Measurements from ENCODE around the gene ADGRV1.

ADGRV1 gene

GRCh38 chr5:91132550-91132949 lies 574.0 kb downstream of the ADGRV1 start:
- ATAC-seq (ENCODE audit: low read depth), result no peak
- no peaks in the 10 kb centered on the region for H3K27me3 ChIP-seq (ENCODE audit: insufficient read depth, poor library complexity, severe bottlenecking)
- no peaks in the 10 kb centered on the region for H3K36me3 ChIP-seq (ENCODE audit: low read depth)
- H3K27ac ChIP-seq (ENCODE audit: poor library complexity, severe bottlenecking), result no peak overlapping the region
- no peak for TF ChIP-seq CTCF (IDR thresholded peaks at IDR 0.05; ENCODE audit: poor library complexity, severe bottlenecking)
- peaks cover 25% of the 10 kb centered on the region for H3K4me1 ChIP-seq (ENCODE audit: insufficient read depth, poor library complexity, severe bottlenecking)
- no peak for DNase-seq (ENCODE audit: low spot score)
- H3K9me3 ChIP-seq (ENCODE audit: severe bottlenecking), result no peaks in the 10 kb centered on the region
- no peak overlapping the region for H3K4me3 ChIP-seq (ENCODE audit: severe bottlenecking)

- no peak for DNase-seq (ENCODE audit: low spot score)
- H3K9me3 ChIP-seq (ENCODE audit: severe bottlenecking), result no peaks in the 10 kb centered on the region
- H3K27me3 ChIP-seq (ENCODE audit: insufficient read depth, poor library complexity, severe bottlenecking), result no peaks in the 10 kb centered on the region
- H3K27ac ChIP-seq (ENCODE audit: poor library complexity, severe bottlenecking), result no peak overlapping the region
- H3K36me3 ChIP-seq (ENCODE audit: low read depth), result no peaks in the 10 kb centered on the region
- no peak for TF ChIP-seq CTCF (IDR thresholded peaks at IDR 0.05; ENCODE audit: poor library complexity, severe bottlenecking)
- no peak for ATAC-seq (ENCODE audit: low read depth)
- H3K4me3 ChIP-seq (ENCODE audit: severe bottlenecking), result no peak overlapping the region
- H3K4me1 ChIP-seq (ENCODE audit: insufficient read depth, poor library complexity, severe bottlenecking), result peaks cover 29% of the 10 kb centered on the region
These were observed 574.6 kb downstream of the ADGRV1 start for GRCh38 chr5:91133183-91133582.

GRCh38 chr5:91135475-91136248 lies 577.1 kb downstream of the ADGRV1 start:
- DNase-seq (ENCODE audit: low spot score), result no peak

GRCh38 chr5:91136271-91136670 lies 577.7 kb downstream of the ADGRV1 start:
- Histone ChIP-seq H3K27ac (ENCODE audit: poor library complexity, severe bottlenecking) (peak overlapping the region; percentile 68), H3K4me3 (ENCODE audit: severe bottlenecking) (no peak overlapping the region), H3K4me1 (ENCODE audit: insufficient read depth, poor library complexity, severe bottlenecking) (peaks cover 29% of the 10 kb centered on the region), H3K36me3 (ENCODE audit: low read depth) (no peaks in the 10 kb centered on the region), H3K27me3 (ENCODE audit: insufficient read depth, poor library complexity, severe bottlenecking) (no peaks in the 10 kb centered on the region), H3K9me3 (ENCODE audit: severe bottlenecking) (no peaks in the 10 kb centered on the region)
- peak; percentile 97 for ATAC-seq (ENCODE audit: low read depth)
- no peak for TF ChIP-seq CTCF (IDR thresholded peaks at IDR 0.05; ENCODE audit: poor library complexity, severe bottlenecking)
- DNase-seq (ENCODE audit: low spot score), result no peak

More at GRCh38 chr5:91135475-91136248, 577.1 kb downstream of the ADGRV1 start:
- Histone ChIP-seq H3K27ac (ENCODE audit: poor library complexity, severe bottlenecking) (peak overlapping the region; percentile 68), H3K4me1 (ENCODE audit: insufficient read depth, poor library complexity, severe bottlenecking) (peaks cover 29% of the 10 kb centered on the region), H3K27me3 (ENCODE audit: insufficient read depth, poor library complexity, severe bottlenecking) (no peaks in the 10 kb centered on the region), H3K36me3 (ENCODE audit: low read depth) (no peaks in the 10 kb centered on the region), H3K9me3 (ENCODE audit: severe bottlenecking) (no peaks in the 10 kb centered on the region), H3K4me3 (ENCODE audit: severe bottlenecking) (no peak overlapping the region)
- no peak for ATAC-seq (ENCODE audit: low read depth)
- TF ChIP-seq CTCF (IDR thresholded peaks at IDR 0.05; ENCODE audit: poor library complexity, severe bottlenecking), result no peak

- Histone ChIP-seq H3K27me3 (ENCODE audit: insufficient read depth, poor library complexity, severe bottlenecking) (no peaks in the 10 kb centered on the region), H3K9me3 (ENCODE audit: severe bottlenecking) (no peaks in the 10 kb centered on the region), H3K4me3 (ENCODE audit: severe bottlenecking) (no peak overlapping the region), H3K27ac (ENCODE audit: poor library complexity, severe bottlenecking) (peak overlapping the region; percentile 68), H3K36me3 (ENCODE audit: low read depth) (no peaks in the 10 kb centered on the region), H3K4me1 (ENCODE audit: insufficient read depth, poor library complexity, severe bottlenecking) (peaks cover 29% of the 10 kb centered on the region)
- DNase-seq (ENCODE audit: low spot score), result no peak
- ATAC-seq (ENCODE audit: low read depth), result peak; percentile 72
- TF ChIP-seq CTCF (IDR thresholded peaks at IDR 0.05; ENCODE audit: poor library complexity, severe bottlenecking), result no peak
These were observed 579.0 kb downstream of the ADGRV1 start for GRCh38 chr5:91137647-91138046.
